Esophagus squamous epithelium (tissue), 5 donors: ENCODE results near the gene NEO1. TPM values are rescaled to one million over a fixed set of nuclear protein-coding genes. Genes with fewer than 3 reads are reported as not detected.

Source experiments
- DNase-seq: peaks from one replicate; lab custom pipeline; 2025; lab: John Stamatoyannopoulos, UW
- H3K27ac ChIP-seq, 4 donors: fragments of 200-600 bp; sonication (generic); one replicate each; pipeline ENCODE4 v1.5.1; 2016 to 2019; ENCODE audit warnings: mild to moderate bottlenecking in 1 of 4
- H3K27me3 ChIP-seq, 4 donors: fragments of 200-600 bp; sonication (generic); 1 replicate in 3 of 4; 2 replicates in 1 of 4; pipeline versions ENCODE4 v1.5.1 to v1.6.0; 2017 to 2021; ENCODE audit warnings: antibody characterized with exemption in 1 of 4
- H3K36me3 ChIP-seq, 3 donors: fragments of 200-600 bp; sonication (generic); one replicate each; pipeline ENCODE4 v1.5.1; 2016 to 2019
- H3K4me1 ChIP-seq, 3 donors: fragments of 200-600 bp; sonication (generic); one replicate each; pipeline ENCODE4 v1.5.1; 2017 to 2019
- H3K4me3 ChIP-seq, 4 donors: fragments of 200-600 bp; sonication (generic); 1 replicate in 3 of 4; 2 replicates in 1 of 4; pipeline ENCODE4 v1.5.1; 2016 to 2019; ENCODE audit warnings: mild to moderate bottlenecking in 2 of 4, moderate library complexity in 1 of 4
- H3K9me3 ChIP-seq, 3 donors: fragments of 200-600 bp; sonication (generic); one replicate each; pipeline ENCODE4 v1.5.1; 2016 to 2019
- POLR2A ChIP-seq, 4 donors: fragments of 450-650 bp; IDR thresholded peaks; one replicate each; pipeline ENCODE4 v1.6.1; 2017; ENCODE audit warnings: antibody characterized with exemption in 4 of 4, mild to moderate bottlenecking in 4 of 4, moderate library complexity in 3 of 4
- whole genome bisulfite sequencing, 2 donors: methylation state at CpG; one replicate each; pipeline ENCODE4 v1.1.5; 2018; 5-methylcytosine and 5-hydroxymethylcytosine counted together
- intact Hi-C: fragments of 100-400 bp; cut with DNase I; formaldehyde crosslinking; loops from one replicate; pipeline ENCODE4 v1.15.0; 2022
- total RNA-seq, 4 donors: library from RNA; depleted of rRNA; stranded (reverse); fragments of >200 nt; gene quantifications; one replicate each; pipeline ENCODE4 v1.1.0, GENCODE V29; 2016
- TF ChIP-seq, protein P1 (sequence below), 6 experiments: fragments of 450-650 bp in 4 of 6; fragments of 200-600 bp in 2 of 6; sonication (generic) in 2 of 6; IDR thresholded peaks; one replicate each; pipeline ENCODE4 v1.5.1; 2016 to 2019; ENCODE audit warnings: antibody characterized with exemption in 6 of 6, mild to moderate bottlenecking in 4 of 6, moderate library complexity in 4 of 6
- donor health status: DM: yes; HTN: yes; CAD: no.

NEO1 gene
- total RNA-seq, 4 donors from 2014 or later, result 9.2 to 32.0 (median 15.0) TPM

DNA sequence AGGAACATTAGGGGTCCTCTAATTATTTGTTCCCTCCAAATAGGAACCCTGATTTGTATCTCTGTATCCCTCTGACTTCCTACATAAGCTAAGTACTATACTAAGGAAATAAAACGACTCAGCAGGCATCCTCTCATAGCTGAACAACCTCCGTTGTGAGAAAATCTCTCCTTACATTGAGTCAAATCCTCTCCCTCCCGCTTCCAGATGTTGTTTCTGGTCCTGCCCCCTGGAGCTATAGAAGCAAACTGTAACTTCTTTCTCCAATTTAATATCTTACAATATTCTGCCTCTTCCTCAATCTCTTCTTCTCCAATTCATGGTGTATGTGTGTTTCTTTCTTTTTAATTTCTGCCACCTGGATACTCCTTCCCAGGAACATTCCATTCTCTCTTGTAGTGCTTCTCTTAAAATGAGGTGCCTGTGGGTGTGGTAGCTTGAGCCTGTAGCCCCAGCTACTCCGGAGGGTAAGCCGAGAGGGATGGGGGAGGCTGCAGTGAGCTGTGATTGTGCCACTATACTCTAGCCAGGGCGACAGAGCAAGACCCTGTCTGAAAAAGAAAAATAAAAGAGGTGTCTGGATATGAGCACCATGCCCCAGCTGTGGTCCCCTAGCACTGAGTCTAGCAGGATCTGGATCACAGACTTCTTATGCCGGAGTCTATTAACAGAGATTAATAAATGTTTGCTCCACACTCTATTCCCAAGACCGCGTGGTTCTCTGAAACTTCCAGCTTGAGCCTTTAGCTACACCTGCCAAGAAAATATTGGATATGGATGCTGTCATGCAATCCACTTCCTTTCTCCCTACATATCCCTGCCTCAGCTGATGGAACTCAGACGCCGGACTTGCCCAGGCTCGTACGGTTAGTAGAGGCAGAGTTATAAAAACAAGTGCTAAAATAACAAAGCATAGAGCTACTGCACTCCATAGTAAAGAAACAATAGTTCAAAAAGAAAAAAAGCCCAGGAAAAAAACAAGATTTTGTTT is 42.9 kb upstream of the NEO1 start:
- Histone ChIP-seq H3K9me3 (no peaks in the 10 kb centered on the region), H3K27ac (no peak overlapping the region), H3K36me3 (no peaks in the 10 kb centered on the region), H3K27me3 (peaks cover 0 to 12% (median 0%) of the 10 kb centered on the region in 4 donors), H3K4me1 (peaks cover 0 to 18% (median 0%) of the 10 kb centered on the region in 3 donors), H3K4me3 (no peak overlapping the region)
- intact Hi-C loops, result no loop called here
- WGBS, 2 donors, result 22 to 33% methylated on average over 13 of the region's 13 CpGs
- DNase-seq, result no peak
- TF ChIP-seq POLR2A (IDR thresholded peaks at IDR 0.05), result no peak
- TF ChIP-seq, protein P1, sequence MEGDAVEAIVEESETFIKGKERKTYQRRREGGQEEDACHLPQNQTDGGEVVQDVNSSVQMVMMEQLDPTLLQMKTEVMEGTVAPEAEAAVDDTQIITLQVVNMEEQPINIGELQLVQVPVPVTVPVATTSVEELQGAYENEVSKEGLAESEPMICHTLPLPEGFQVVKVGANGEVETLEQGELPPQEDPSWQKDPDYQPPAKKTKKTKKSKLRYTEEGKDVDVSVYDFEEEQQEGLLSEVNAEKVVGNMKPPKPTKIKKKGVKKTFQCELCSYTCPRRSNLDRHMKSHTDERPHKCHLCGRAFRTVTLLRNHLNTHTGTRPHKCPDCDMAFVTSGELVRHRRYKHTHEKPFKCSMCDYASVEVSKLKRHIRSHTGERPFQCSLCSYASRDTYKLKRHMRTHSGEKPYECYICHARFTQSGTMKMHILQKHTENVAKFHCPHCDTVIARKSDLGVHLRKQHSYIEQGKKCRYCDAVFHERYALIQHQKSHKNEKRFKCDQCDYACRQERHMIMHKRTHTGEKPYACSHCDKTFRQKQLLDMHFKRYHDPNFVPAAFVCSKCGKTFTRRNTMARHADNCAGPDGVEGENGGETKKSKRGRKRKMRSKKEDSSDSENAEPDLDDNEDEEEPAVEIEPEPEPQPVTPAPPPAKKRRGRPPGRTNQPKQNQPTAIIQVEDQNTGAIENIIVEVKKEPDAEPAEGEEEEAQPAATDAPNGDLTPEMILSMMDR (IDR thresholded peaks at IDR 0.05), result no peak

DNA sequence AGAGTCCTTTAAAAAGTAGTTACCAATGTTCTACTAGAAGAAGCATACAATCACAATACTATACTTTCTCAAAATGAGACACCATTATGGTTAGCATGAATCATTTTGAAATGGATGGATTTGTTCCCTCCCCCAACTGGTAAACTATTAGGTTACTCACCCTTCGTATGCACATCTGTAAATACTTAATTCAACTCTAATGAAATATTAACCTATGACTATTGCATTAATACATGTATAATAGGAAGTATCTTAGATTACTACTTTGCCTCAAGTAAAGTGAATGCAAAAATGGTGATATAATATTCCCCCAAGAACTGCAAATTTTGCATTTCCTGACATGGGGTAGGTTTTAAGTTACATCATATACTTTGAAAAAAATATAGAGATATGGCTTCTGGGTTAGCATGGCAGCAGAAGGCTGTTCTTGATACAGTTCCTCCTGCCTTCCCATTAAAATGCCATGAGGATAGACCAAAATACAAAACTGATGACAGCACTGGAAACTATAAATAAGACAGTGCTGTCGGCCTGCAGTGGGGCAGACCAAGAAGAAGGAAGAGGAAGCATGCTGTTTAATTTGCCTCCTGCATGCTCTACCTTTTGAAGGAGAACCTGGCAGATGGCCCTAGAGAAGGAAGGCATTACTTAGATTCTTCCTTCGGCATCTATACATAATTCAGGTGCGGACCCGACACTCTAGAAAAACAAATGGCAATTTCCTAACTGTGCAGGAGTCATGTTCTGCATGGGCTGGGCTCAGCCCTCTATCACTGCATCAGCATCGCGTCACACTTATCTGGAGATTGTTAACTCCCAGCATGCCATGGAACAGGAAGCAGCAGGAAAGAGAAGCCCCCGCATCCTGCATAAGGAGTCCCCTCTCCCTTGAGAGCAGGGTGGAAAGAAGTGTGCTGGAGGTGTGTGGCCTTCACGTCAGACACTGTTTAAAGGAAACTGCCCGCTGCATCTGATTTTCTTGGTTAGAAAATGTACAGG is 41.8 kb upstream of the NEO1 start:
- intact Hi-C loops, result no loop called here
- TF ChIP-seq, protein P1 (IDR thresholded peaks at IDR 0.05), result no peak
- TF ChIP-seq POLR2A (IDR thresholded peaks at IDR 0.05), result no peak
- no peaks in the 10 kb centered on the region for H3K9me3 ChIP-seq
- peaks cover 0 to 18% (median 0%) of the 10 kb centered on the region in 3 donors for H3K4me1 ChIP-seq
- H3K27me3 ChIP-seq, result peaks cover 0 to 12% (median 0%) of the 10 kb centered on the region in 4 donors
- no peak overlapping the region for H3K4me3 ChIP-seq
- DNase-seq, result no peak
- WGBS, 2 donors, result 68 to 74% methylated on average over 8 to 10 of the region's 10 CpGs
- H3K27ac ChIP-seq, result no peak overlapping the region
- H3K36me3 ChIP-seq, result no peaks in the 10 kb centered on the region

DNA sequence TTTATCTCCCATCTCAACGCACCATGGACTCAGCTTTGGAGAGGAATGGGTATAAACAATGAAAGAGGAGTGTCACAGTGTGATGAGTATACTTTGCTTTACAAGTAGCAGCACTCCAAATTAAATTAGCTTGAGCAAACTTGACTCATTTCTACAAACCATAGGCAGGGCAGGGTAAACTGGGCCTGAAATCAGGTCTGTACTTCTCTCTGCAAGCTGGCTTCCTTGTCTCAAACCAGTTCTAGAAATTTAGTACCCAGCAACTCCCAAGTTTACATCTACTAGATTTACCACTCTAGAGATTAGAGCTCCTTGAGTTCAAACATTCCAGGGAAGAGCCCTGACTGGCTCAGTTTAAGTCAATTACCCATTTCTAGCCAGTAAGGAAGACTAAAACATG is 37.4 kb upstream of the NEO1 start:
- intact Hi-C loops, result no loop called here

DNA sequence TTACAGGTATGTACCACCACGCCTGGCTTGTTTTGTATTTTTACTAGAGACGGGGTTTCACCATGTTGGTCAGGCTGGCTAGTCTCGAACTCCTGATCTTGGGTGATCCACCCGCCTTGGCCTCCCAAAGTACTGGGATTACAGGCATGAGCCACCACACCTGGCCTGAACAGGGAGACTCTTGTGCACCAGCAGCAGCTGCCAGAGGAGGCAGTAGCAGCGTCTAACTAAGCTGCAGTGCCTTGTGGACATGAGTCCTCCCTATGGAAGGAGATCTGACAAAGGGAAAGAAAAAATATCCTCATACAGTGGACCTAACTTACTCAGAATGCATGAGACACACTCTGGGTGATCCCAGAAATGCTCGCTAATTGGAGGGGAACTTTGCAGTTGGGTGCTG is 36.8 kb upstream of the NEO1 start:
- DNase-seq, result no peak
- Histone ChIP-seq H3K9me3 (no peaks in the 10 kb centered on the region), H3K4me3 (no peak overlapping the region), H3K36me3 (no peaks in the 10 kb centered on the region), H3K4me1 (peaks cover 0 to 3% (median 0%) of the 10 kb centered on the region in 3 donors), H3K27ac (no peak overlapping the region), H3K27me3 (peaks cover 0 to 12% (median 0%) of the 10 kb centered on the region in 4 donors)
- 89 to 92% methylated on average over 4 to 6 of the region's 6 CpGs for WGBS, 2 donors
- intact Hi-C loops, result no loop called here
- TF ChIP-seq, protein P1 (IDR thresholded peaks at IDR 0.05), result no peak
- no peak for TF ChIP-seq POLR2A (IDR thresholded peaks at IDR 0.05)

More for the DNA sequence above, 37.4 kb upstream of the NEO1 start:
- Histone ChIP-seq H3K9me3 (no peaks in the 10 kb centered on the region), H3K4me1 (peaks cover 0 to 9% (median 0%) of the 10 kb centered on the region in 3 donors), H3K36me3 (no peaks in the 10 kb centered on the region), H3K27me3 (peaks cover 0 to 12% (median 0%) of the 10 kb centered on the region in 4 donors), H3K27ac (no peak overlapping the region), H3K4me3 (no peak overlapping the region)
- DNase-seq, result no peak
- 64 to 67% methylated on average over 1 of the region's 1 CpG for WGBS, 2 donors
- TF ChIP-seq, protein P1 (IDR thresholded peaks at IDR 0.05), result no peak
- no peak for TF ChIP-seq POLR2A (IDR thresholded peaks at IDR 0.05)
